HUES6 (cell line): ENCODE measurements around the gene RAMAC.
A peak's percentile ranks its signal among the peaks of the same experiment; 100 is the strongest.
"Not testable (repeated sequence)": the region's sequence is repeated elsewhere in the genome, so short reads cannot be mapped to it uniquely, and the experiment has no call there.

Source experiments
- H3K27ac ChIP-seq: 2 replicates; pipeline ENCODE4 v1.7.0; 2013; ENCODE audit warnings: low read depth, mild to moderate bottlenecking, low read length, inconsistent platforms
- H3K27me3 ChIP-seq: 2 replicates; pipeline ENCODE4 v1.6.1; 2013; ENCODE audit warnings: low read length; ENCODE audit not compliant: control insufficient read depth, insufficient read depth
- H3K36me3 ChIP-seq: 2 replicates; pipeline ENCODE4 v1.6.1; 2013; ENCODE audit warnings: low read length; ENCODE audit not compliant: control insufficient read depth, insufficient read depth
- H3K4me1 ChIP-seq: 2 replicates; pipeline ENCODE4 v1.6.1; 2013; ENCODE audit warnings: low read length; ENCODE audit not compliant: control insufficient read depth, insufficient read depth
- H3K4me3 ChIP-seq: 2 replicates; pipeline ENCODE4 v1.5.1; 2013; ENCODE audit warnings: low read depth, low read length
- H3K9ac ChIP-seq: one replicate; pipeline ENCODE4 v1.6.1; 2013; ENCODE audit warnings: mild to moderate bottlenecking, low read length
- H3K9me3 ChIP-seq: 2 replicates; pipeline ENCODE4 v1.6.1; 2013; ENCODE audit warnings: low read depth, low read length; ENCODE audit not compliant: control insufficient read depth, insufficient read depth

RAMAC gene

DNA sequence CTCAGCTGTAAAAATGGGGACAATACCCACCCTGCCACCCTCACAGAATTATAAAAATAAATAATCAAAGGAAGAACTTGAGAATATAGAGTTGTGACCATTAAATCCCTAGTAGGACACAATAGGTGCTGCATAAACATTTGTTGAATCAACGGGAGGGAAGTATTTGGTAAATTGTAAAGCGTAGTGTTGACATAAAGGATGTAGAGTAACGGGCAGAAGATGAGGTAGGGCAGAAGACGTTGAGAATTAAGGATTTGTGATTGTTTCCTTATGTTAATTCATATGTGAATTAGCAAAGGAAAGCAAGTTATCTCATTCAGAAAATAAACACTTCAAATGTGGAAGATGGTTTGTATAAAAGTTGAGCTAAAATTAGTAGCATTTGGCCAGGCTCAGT lies 7.1 kb downstream of the RAMAC start:
- Histone ChIP-seq H3K36me3 (peaks cover 18% of the 10 kb centered on the region), H3K4me3 (no peak overlapping the region), H3K27me3 (no peaks in the 10 kb centered on the region), H3K27ac (no peak overlapping the region), H3K9ac (no peak overlapping the region), H3K4me1 (no peaks in the 10 kb centered on the region), H3K9me3 (no peaks in the 10 kb centered on the region)

DNA sequence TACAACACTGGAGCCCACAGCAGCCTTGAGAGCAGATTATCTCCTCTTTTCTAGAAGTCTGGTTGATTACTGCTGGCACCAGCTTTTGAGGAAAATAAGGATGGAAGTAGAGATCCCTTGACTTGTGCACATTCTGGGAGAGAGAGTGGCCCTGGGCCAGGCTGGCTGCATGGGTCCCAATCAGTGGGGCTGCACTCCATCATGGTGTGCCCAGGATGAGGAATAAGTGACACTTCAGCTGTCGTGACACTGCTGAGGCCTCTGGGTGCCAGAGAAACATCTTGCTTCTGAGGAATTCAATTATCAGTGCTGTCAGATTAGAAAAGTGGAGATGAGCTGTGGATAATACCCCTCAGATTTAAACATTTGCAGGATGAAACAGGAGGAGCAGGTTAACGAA lies 9.1 kb downstream of the RAMAC start:
- Histone ChIP-seq H3K4me1 (no peaks in the 10 kb centered on the region), H3K27ac (no peak overlapping the region), H3K36me3 (peaks cover 6% of the 10 kb centered on the region), H3K9ac (no peak overlapping the region), H3K27me3 (no peaks in the 10 kb centered on the region), H3K4me3 (no peak overlapping the region), H3K9me3 (peaks cover 3% of the 10 kb centered on the region; the same call in 1 of the 2 replicates)

GRCh38 chr15:82995938-82996337 lies 9.9 kb downstream of the RAMAC start:
- no peak overlapping the region for H3K27ac ChIP-seq
- H3K4me1 ChIP-seq: no peaks in the 10 kb centered on the region
- no peaks in the 10 kb centered on the region for H3K27me3 ChIP-seq
- H3K9me3 ChIP-seq: peaks cover 3% of the 10 kb centered on the region; the same call in 1 of the 2 replicates
- H3K4me3 ChIP-seq: no peak overlapping the region
- 0 out of 2 replicates have a peak, but pooled peaks cover 1% of the 10 kb centered on the region for H3K36me3 ChIP-seq
- no peak overlapping the region for H3K9ac ChIP-seq

- no peaks in the 10 kb centered on the region for H3K4me1 ChIP-seq
- no peaks in the 10 kb centered on the region for H3K27me3 ChIP-seq
- H3K36me3 ChIP-seq: no peaks in the 10 kb centered on the region; the same call in 1 of the 2 replicates
- H3K27ac ChIP-seq: no peak overlapping the region
- H3K9ac ChIP-seq: no peak overlapping the region
- H3K4me3 ChIP-seq: no peak overlapping the region
- peaks cover 3% of the 10 kb centered on the region; the same call in 1 of the 2 replicates for H3K9me3 ChIP-seq
Measured at GRCh38 chr15:82999426-82999825, 13.4 kb downstream of the RAMAC start.

GRCh38 chr15:82999905-83000671 lies 14.1 kb downstream of the RAMAC start:
- Histone ChIP-seq H3K27me3 (no peaks in the 10 kb centered on the region), H3K9ac (no peak overlapping the region), H3K4me3 (no peak overlapping the region), H3K27ac (no peak overlapping the region), H3K9me3 (peaks cover 3% of the 10 kb centered on the region; the same call in 1 of the 2 replicates), H3K4me1 (no peaks in the 10 kb centered on the region), H3K36me3 (peaks cover 4% of the 10 kb centered on the region)

GRCh38 chr15:83000672-83001031 lies 14.6 kb downstream of the RAMAC start:
- H3K27me3 ChIP-seq, H3K36me3 ChIP-seq, H3K4me1 ChIP-seq, H3K27ac ChIP-seq, H3K9ac ChIP-seq, H3K4me3 ChIP-seq, H3K9me3 ChIP-seq: not testable (repeated sequence)

- Histone ChIP-seq H3K27ac (peak overlapping the region; percentile 47; the same call in 1 of the 2 replicates), H3K36me3 (peaks cover 24% of the 10 kb centered on the region), H3K9ac (peak overlapping the region; percentile 84), H3K9me3 (no peaks in the 10 kb centered on the region), H3K4me1 (peaks cover 26% of the 10 kb centered on the region), H3K27me3 (no peaks in the 10 kb centered on the region), H3K4me3 (peak overlapping the region; percentile 98)
Measured at GRCh38 chr15:83010709-83011270, 24.8 kb downstream of the RAMAC start.

GRCh38 chr15:83011271-83012075 lies 25.5 kb downstream of the RAMAC start, which contains the start of gene C15orf40:
Gene C15orf40, minus strand, starts transcription at chr15:83011639. Its CDS starts 32 bp downstream, at chr15:83011607.
- peak within 1 kb of the TSS; percentile 47; the same call in 1 of the 2 replicates for H3K27ac ChIP-seq
- H3K27me3 ChIP-seq: no peaks in the 10 kb centered on the region
- H3K9me3 ChIP-seq: no peaks in the 10 kb centered on the region
- peaks cover 24% of the 10 kb centered on the region for H3K36me3 ChIP-seq
- peaks cover 26% of the 10 kb centered on the region for H3K4me1 ChIP-seq
- peak within 1 kb of the TSS; percentile 98 for H3K4me3 ChIP-seq
- H3K9ac ChIP-seq: peak within 1 kb of the TSS; percentile 91

DNA sequence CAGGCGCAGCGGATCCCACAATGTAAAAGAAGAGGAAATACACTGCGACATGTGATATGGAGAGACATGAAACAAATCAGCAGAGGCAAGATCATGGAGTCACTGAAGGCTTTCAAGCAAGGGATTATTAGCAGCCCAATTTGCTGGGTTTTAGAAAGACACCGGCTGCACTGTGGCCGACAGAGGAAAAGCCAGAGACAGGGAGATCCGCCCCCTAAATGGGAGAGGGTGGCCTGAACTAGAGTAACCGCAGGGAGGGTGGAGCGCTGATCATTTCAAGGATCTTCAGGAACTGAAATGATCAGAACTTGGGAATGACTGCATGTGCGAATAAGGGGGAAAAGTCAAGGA lies 26.0 kb downstream of the RAMAC start:
- peaks cover 26% of the 10 kb centered on the region for H3K4me1 ChIP-seq
- H3K4me3 ChIP-seq: peak overlapping the region; percentile 98
- peak overlapping the region; percentile 91 for H3K9ac ChIP-seq
- H3K27ac ChIP-seq: peak overlapping the region; percentile 32; the same call in 1 of the 2 replicates
- H3K9me3 ChIP-seq: no peaks in the 10 kb centered on the region
- H3K36me3 ChIP-seq: peaks cover 24% of the 10 kb centered on the region
- H3K27me3 ChIP-seq: no peaks in the 10 kb centered on the region

GRCh38 chr15:83012636-83013035 lies 26.6 kb downstream of the RAMAC start:
- Histone ChIP-seq H3K4me3 (peak overlapping the region; percentile 98), H3K36me3 (peaks cover 26% of the 10 kb centered on the region), H3K4me1 (peaks cover 26% of the 10 kb centered on the region), H3K27me3 (no peaks in the 10 kb centered on the region), H3K27ac (no peak overlapping the region), H3K9me3 (no peaks in the 10 kb centered on the region), H3K9ac (no peak overlapping the region)

DNA sequence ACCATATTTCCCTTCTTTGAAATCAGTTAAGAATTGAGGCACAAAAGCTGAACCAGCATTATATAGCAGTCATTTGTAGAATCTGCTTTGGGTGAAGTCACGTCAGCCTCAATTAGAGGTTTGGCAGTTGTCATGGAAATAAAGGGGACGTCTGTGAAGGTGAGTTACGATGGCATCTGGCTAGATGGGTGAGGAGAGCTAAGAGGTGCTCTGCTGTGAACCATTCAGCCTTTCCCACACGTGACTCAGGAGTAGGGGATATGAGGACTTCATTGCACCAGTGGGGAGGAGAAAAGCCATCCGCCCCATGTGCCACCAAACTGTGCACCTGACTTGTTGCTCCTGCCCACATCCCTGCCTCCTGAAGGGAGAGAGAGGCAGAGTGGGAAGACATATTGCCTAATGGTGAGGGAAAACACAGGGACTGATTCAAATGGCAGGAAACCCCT lies 28.2 kb downstream of the RAMAC start:
- no peak overlapping the region for H3K27ac ChIP-seq
- H3K9ac ChIP-seq: no peak overlapping the region
- no peaks in the 10 kb centered on the region for H3K9me3 ChIP-seq
- no peaks in the 10 kb centered on the region for H3K27me3 ChIP-seq
- H3K36me3 ChIP-seq: peaks cover 27% of the 10 kb centered on the region
- peaks cover 26% of the 10 kb centered on the region for H3K4me1 ChIP-seq
- no peak overlapping the region for H3K4me3 ChIP-seq
